A673 (cell line): Measurements from ENCODE around the gene SBK3. TPM values are rescaled to one million over a fixed set of nuclear protein-coding genes. Genes with fewer than 3 reads are reported as not detected.

Source experiments
- BruUV-seq: library from RNA; stranded (reverse); fragments of 400-500 nt; replicated peaks from 2 replicates; lab custom pipeline; 2021; lab: Mats Ljungman, UMichigan
- CTCF ChIA-PET: fragments of 300-600 bp; sonication (Branson Sonifier 250); formaldehyde crosslinking; loops from one replicate; lab custom pipeline; 2022; ENCODE audit warnings: antibody characterized with exemption; lab: Charles Lee
- POLR2A ChIA-PET: fragments of 300-600 bp; sonication (Branson Sonifier 250); formaldehyde crosslinking; loops from one replicate; lab custom pipeline; 2022; ENCODE audit warnings: antibody characterized with exemption; ENCODE audit not compliant: low non-redundant PET; lab: Charles Lee
- DNase-seq: peaks from one replicate; pipeline ENCODE4 v3.0.0-alpha.2; 2015; ENCODE audit warnings: low spot score
- H3K27ac ChIP-seq: fragments of 200-600 bp; sonication (generic); 2 replicates; pipeline ENCODE4 v1.5.1; 2016; ENCODE audit warnings: mixed run types, low read depth, mild to moderate bottlenecking, mixed read lengths, antibody characterized with exemption, low read length; ENCODE audit not compliant: poor library complexity, severe bottlenecking
- H3K27me3 ChIP-seq: fragments of 200-600 bp; sonication (generic); replicated peaks from 2 replicates; pipeline ENCODE4 v1.6.1; 2017; ENCODE audit warnings: mixed run types, low read depth, mild to moderate bottlenecking, mixed read lengths, antibody characterized with exemption, low read length; ENCODE audit not compliant: insufficient read depth, poor library complexity
- H3K36me3 ChIP-seq: fragments of 200-600 bp; sonication (generic); 2 replicates; pipeline ENCODE4 v1.6.1; 2016; ENCODE audit warnings: mixed run types, mild to moderate bottlenecking, mixed read lengths, antibody characterized with exemption, low read length; ENCODE audit not compliant: insufficient read depth, poor library complexity, severe bottlenecking
- H3K4me1 ChIP-seq: fragments of 200-600 bp; sonication (generic); 2 replicates; pipeline ENCODE4 v1.6.1; 2017; ENCODE audit warnings: mixed run types, mild to moderate bottlenecking, mixed read lengths, antibody characterized with exemption, low read length; ENCODE audit not compliant: insufficient read depth, poor library complexity, severe bottlenecking
- H3K4me3 ChIP-seq: fragments of 200-600 bp; sonication (generic); 2 replicates; pipeline ENCODE4 v1.5.1; 2016; ENCODE audit warnings: low read depth, mixed run types, mild to moderate bottlenecking, mixed read lengths, low read length; ENCODE audit not compliant: poor library complexity, severe bottlenecking
- H3K9me3 ChIP-seq: fragments of 200-600 bp; sonication (generic); 2 replicates; pipeline ENCODE4 v1.6.1; 2016; ENCODE audit warnings: mixed run types, low read depth, mild to moderate bottlenecking, mixed read lengths, antibody characterized with exemption, low read length; ENCODE audit not compliant: poor library complexity, severe bottlenecking
- CTCF ChIP-seq: fragments of 300-800, 200-600 bp; sonication (generic); conservative IDR thresholded peaks from 2 replicates; pipeline ENCODE4 v1.5.1; 2017; ENCODE audit warnings: low read depth, mild to moderate bottlenecking, antibody characterized with exemption, low read length, moderate library complexity, mixed read lengths
- EZH2 ChIP-seq: fragments of 200-600 bp; sonication (generic); IDR thresholded peaks from 2 replicates; pipeline ENCODE4 v1.6.1; 2017; ENCODE audit warnings: borderline replicate concordance, low read depth, mild to moderate bottlenecking, mixed read lengths, antibody characterized with exemption, low read length; ENCODE audit not compliant: poor library complexity, severe bottlenecking
- intact Hi-C: fragments of 100-400 bp; cut with micrococcal nuclease; formaldehyde crosslinking; loops from one replicate; pipeline ENCODE4 v1.10.0; 2022; ENCODE audit not compliant: unreplicated experiment
- total RNA-seq: library from RNA; stranded (reverse); gene quantifications from 2 replicates; pipeline ENCODE4 v1.2.3, GENCODE V29; 2021

The SBK3 gene
- total RNA-seq, 1 experiment from 2014 or later: not detected

GRCh38 chr19:55550321-55550650 is 4.9 kb upstream of the SBK3 start:
- Histone ChIP-seq H3K36me3 (no peaks in the 10 kb centered on the region), H3K27ac (no peak overlapping the region), H3K4me3 (no peak overlapping the region), H3K4me1 (no peaks in the 10 kb centered on the region), H3K27me3 (no peaks in the 10 kb centered on the region), H3K9me3 (no peaks in the 10 kb centered on the region)
- ChIA-PET POLR2A (no interaction called here), CTCF (no interaction called here)
- TF ChIP-seq CTCF (no peak), EZH2 (no peak)
- BruUV-seq: no TSS peak
- intact Hi-C loops: no loop called here
- DNase-seq: no peak

- BruUV-seq: no TSS peak
- Histone ChIP-seq H3K27me3 (no peaks in the 10 kb centered on the region), H3K4me1 (no peaks in the 10 kb centered on the region), H3K9me3 (no peaks in the 10 kb centered on the region), H3K27ac (no peak overlapping the region), H3K36me3 (no peaks in the 10 kb centered on the region), H3K4me3 (no peak overlapping the region)
- TF ChIP-seq CTCF: no peak
- TF ChIP-seq EZH2: no peak
- intact Hi-C loops: no loop called here
- DNase-seq: no peak
- POLR2A ChIA-PET: no interaction called here
- CTCF ChIA-PET: no interaction called here
Measured at GRCh38 chr19:55549500-55550320, 4.4 kb upstream of the SBK3 start.

- H3K36me3 ChIP-seq: no peaks in the 10 kb centered on the region
- BruUV-seq: no TSS peak
Measured at GRCh38 chr19:55546822-55547614, 1.7 kb upstream of the SBK3 start.

More at GRCh38 chr19:55546822-55547614, 1.7 kb upstream of the SBK3 start:
- Histone ChIP-seq H3K27me3 (no peaks in the 10 kb centered on the region), H3K27ac (no peak overlapping the region), H3K4me3 (no peak overlapping the region), H3K9me3 (no peaks in the 10 kb centered on the region), H3K4me1 (no peaks in the 10 kb centered on the region)
- DNase-seq: peak; percentile 28
- intact Hi-C loops: no loop called here
- TF ChIP-seq CTCF (no peak), EZH2 (no peak)
- ChIA-PET CTCF (no interaction called here), POLR2A (no interaction called here)
